SH-SY5Y (cell line): ENCODE data around the gene MFAP2.

ENCODE experiments used
- GATA2 ChIP-seq: IDR thresholded peaks from 2 replicates; pipeline ENCODE4 v1.6.1; 2011; ENCODE audit warnings: mild to moderate bottlenecking, low read depth, low read length
- GATA3 ChIP-seq: IDR thresholded peaks from 2 replicates; pipeline ENCODE4 v1.6.1; 2011; ENCODE audit warnings: low read depth, mild to moderate bottlenecking, low read length, moderate library complexity

Gene MFAP2

DNA sequence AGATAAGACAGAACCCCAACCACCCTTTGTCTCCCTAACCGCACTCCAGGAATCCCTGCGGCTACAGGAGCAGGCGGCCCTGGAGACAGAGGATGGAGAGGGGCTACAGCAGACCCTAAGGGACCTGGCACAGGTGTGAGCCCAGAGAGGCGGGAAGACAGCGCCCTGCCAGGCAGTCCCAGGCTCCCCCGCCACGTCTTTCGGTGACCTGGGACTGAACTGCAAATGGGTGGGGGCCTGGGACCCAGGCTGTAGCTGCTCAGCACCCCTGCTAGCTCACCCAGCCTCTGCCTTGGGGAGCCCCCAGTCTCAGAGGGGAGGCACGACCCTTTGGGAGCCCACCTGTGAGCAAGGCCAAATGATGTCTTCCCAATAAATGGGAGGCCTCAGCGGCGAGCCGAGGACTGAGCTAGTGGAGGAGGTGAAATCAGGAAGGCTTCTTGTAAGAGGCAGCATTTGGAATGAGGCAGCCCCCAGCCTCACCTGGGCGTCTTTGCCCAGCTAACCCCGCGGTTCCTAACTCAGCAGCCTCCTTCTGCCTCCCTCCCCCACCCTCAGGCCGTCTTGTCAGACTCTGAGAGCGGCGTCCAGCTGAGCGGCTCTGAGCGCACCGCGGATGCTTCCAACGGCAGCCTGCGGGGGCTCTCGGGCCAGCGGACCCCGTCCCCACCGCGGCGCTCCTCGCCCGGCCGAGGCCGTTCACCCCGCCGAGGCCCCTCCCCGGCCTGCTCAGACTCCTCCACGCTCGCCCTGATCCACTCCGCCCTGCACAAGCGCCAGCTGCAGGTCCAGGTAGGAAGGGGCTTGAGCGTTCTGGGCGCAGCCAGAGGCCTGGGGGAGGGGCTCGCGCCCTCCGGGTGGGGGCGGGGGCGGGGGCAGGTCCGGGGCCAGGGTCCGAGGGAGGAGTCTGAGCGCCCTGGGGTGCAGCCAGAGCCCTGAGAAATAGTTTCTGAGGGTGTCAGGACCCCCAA, 41.8 kb downstream of the MFAP2 start:
- TF ChIP-seq GATA2 (no peak), GATA3 (no peak)

DNA sequence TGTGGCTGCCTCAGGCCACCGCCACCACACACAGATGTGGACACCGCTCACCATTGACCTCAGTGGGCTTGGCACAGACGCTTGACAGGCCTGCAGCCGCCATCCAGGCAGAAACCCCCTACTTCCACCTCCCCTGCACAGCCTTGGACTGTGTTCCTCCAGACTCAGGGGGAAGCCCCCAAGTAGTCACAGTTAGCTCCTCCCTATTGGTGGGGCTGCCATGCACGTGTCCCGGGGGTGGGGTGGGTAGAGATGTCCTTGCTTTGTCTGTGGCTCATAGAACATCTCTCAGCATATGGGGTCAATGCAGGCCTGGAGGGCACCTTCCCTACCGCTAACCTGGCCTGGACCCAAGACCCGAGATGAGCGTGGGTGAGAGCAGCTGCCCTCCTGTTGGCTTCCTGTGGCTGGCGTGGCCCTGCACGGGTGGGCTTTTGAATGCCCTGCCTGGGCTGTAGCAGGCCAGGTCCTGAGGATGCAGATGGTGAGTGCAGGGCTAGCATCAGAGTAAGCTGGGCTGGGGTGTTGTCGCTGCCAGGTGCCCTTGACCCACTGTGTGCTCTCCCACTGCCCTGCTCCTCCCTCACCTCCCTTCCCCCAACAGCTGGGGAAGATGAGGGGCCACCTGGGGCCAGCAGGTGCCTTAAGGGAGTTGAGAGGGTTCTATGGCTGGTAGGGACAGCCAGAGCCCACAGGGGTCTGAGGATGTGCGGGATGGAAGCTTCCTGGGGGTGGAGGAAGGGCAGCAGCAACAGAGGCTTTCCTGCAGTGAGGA, 52.5 kb downstream of the MFAP2 start:
- TF ChIP-seq GATA2 (no peak), GATA3 (no peak)

DNA sequence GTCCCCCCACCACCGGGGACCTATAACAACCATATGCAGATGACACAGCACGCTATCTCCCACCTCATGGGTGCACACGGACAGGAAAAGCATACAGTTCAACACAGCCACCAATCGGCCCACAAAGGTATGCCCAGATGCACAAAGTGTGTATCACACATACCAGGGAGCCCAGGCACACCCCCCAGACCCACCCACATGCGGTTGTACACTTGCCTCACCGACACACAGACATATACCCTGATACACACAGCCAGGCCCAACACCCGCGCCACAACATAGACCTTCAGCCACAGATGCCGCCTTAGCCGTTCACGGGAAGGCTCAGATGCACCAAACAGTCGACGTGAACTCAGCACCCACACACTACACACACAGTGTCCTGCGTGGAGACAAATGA, 53.2 kb downstream of the MFAP2 start:
- TF ChIP-seq GATA2 (no peak), GATA3 (no peak)

DNA sequence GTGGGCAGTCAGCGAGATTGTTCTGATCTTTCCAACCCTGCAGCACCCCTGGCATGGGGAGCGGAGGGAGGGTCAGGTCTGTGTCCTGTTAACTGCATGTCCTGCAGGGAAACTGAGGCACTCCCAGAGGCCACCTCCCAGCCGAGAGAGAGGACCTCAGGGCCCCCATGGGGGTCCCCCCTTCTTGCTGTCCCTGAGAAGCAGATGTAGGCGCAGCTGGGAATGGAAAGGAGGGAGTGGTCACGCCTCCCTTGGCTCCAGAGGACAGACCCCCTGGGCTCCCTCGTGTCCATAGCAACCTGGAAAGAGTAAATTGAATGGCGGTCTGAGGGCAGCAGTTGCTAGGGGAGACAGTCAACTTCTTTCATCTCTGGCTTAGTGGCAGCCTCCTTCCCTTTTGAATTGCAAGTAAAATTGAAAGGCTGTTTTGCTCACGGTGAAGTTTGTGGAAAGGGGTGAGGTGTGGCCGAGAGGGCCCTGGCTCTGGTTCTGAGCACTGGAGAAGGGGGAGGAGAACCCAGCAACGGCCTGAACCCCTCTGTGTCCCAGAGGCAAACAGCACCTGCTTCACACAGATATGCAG, 53.8 kb downstream of the MFAP2 start:
- TF ChIP-seq GATA2 (no peak), GATA3 (no peak)

DNA sequence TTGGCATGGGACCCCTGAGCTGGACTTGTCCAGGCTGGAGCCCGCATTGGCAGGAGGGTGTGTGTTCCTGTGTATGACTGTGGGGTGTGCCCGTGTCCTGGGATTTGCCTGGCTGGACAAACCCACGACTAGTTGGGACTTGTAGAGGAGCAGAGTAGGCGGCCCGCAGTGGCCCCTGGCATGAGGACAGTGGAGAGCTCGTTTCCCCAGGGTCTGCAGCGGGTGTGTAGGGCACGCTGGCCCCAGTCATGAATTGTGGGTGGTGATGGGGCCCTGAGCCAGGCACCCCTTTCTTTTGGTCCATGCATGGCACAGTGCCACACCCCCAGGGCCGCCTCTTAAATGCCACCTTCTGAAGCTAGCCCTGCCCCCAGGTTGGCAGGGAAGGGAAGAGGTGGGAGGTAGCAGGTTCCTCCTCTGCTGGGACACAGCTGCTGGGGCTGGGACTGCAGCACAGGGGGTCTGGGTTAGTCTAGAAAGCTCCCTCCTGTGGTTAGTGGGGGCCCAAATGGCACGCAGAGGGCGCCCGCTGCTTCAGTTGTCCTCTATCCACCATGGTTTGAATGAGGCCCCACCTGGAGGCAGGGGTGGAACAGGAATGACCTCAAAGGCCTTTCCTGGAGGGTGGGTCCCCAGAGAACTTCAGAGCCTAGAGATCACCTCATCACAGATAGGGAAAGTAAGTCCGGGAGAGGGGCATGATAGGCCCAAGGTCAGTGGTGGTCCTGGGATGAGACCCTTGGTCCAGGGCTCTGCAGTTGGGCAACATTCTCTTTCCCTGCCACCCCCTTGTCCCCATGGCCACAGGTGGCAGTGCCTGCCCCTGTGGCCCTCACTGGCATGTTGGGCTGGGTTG, 54.6 kb downstream of the MFAP2 start:
- TF ChIP-seq GATA2, result no peak
- TF ChIP-seq GATA3, result no peak

DNA sequence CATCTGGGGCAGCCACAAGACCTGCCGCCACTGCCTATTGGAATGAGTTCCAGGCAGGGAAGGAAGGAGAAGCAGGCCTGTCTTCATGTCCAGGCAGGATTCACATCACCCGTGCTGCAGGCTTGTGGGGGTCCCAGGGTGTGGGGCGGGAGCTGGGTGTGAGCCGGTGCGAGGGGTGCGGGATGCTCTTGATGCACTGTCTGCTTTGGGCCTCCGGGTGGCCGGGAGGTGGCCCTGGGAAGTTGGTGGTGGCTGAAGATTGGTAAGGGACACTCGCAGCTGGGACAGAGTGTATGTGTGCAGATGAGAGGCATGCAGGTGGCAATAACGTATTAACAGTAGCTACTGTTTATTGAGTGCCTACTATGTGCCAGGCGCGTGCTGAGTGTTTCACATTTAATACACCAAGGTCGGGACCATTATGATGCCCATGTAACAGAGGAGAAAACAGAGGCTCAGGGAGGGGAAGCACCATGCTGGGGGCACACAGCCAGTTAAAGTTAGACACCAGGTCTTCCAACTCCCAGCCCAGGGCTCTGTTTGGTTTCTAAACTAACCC, 55.4 kb downstream of the MFAP2 start:
- TF ChIP-seq GATA3 (no peak), GATA2 (no peak)
